PFSK-1 (cell line): ENCODE results near the gene AUTS2.

Source experiments
- FOXP2 ChIP-seq: optimal IDR thresholded peaks from 2 replicates; pipeline ENCODE3; 2011; ENCODE audit warnings: borderline replicate concordance, control low read depth, inconsistent platforms; ENCODE audit not compliant: insufficient read depth; ENCODE audit errors: extremely low read length, extremely low read depth
- POLR2AphosphoS5 ChIP-seq: IDR thresholded peaks from 2 replicates; pipeline ENCODE4 v1.6.1; 2012; ENCODE audit warnings: low read depth, mild to moderate bottlenecking, control low read depth, low read length, moderate library complexity
- SIN3A ChIP-seq: IDR thresholded peaks from 2 replicates; pipeline ENCODE4 v1.6.1; 2012; ENCODE audit warnings: mild to moderate bottlenecking, low read length, moderate library complexity, borderline replicate concordance; ENCODE audit not compliant: insufficient read depth
- TAF1 ChIP-seq: IDR thresholded peaks from 2 replicates; pipeline ENCODE4 v1.6.1; 2012; ENCODE audit warnings: low read length, control low read depth, borderline replicate concordance; ENCODE audit not compliant: insufficient read depth
- TF ChIP-seq, protein P1 (sequence below), 2 experiments: IDR thresholded peaks; 2 replicates each; pipeline versions ENCODE4 v1.6.1 to v1.8.0; 2011 to 2012; ENCODE audit warnings: low read depth in 2 of 2, low read length in 2 of 2, control low read depth in 1 of 2, inconsistent platforms in 1 of 2, mild to moderate bottlenecking in 1 of 2, moderate library complexity in 1 of 2; ENCODE audit not compliant: insufficient read depth in 1 of 2

The AUTS2 gene

DNA sequence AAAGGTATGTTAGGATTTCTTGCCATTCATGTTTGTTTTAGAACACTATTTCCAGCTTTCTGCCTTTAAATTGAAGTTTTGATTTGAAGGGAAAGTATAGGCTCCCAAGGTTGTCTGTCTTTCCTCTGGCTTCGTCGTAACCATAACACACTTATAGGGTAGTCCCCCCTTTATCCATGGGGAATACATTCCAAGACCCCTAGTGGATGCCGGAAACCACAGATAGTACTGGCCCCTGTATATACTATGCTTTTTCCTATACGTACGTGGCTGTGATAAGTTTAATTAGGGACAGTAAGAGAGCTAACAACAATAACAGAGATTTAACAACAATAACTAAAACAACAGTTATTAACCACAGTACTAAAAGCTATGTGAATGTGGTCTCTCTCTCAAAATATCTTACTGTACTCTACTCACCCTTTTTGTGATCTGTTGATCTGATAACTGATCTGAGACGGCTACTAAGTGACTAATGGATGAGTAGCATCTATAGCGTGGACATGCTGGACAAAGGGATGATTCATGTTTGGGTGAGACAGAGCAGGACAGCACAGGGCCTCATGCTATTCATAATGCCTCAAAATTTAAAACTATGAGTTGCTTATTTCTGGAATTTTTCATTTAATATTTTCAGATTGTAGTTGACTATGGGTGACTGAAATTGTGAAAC is 273.1 kb downstream of the AUTS2 start:
- TF ChIP-seq FOXP2 (no peak), SIN3A (no peak), POLR2AphosphoS5 (no peak), TAF1 (no peak)
- TF ChIP-seq, protein P1, sequence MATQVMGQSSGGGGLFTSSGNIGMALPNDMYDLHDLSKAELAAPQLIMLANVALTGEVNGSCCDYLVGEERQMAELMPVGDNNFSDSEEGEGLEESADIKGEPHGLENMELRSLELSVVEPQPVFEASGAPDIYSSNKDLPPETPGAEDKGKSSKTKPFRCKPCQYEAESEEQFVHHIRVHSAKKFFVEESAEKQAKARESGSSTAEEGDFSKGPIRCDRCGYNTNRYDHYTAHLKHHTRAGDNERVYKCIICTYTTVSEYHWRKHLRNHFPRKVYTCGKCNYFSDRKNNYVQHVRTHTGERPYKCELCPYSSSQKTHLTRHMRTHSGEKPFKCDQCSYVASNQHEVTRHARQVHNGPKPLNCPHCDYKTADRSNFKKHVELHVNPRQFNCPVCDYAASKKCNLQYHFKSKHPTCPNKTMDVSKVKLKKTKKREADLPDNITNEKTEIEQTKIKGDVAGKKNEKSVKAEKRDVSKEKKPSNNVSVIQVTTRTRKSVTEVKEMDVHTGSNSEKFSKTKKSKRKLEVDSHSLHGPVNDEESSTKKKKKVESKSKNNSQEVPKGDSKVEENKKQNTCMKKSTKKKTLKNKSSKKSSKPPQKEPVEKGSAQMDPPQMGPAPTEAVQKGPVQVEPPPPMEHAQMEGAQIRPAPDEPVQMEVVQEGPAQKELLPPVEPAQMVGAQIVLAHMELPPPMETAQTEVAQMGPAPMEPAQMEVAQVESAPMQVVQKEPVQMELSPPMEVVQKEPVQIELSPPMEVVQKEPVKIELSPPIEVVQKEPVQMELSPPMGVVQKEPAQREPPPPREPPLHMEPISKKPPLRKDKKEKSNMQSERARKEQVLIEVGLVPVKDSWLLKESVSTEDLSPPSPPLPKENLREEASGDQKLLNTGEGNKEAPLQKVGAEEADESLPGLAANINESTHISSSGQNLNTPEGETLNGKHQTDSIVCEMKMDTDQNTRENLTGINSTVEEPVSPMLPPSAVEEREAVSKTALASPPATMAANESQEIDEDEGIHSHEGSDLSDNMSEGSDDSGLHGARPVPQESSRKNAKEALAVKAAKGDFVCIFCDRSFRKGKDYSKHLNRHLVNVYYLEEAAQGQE (IDR thresholded peaks at IDR 0.05; ENCODE audit: insufficient read depth in 1 of 2, low read depth in 2 of 2, low read length in 2 of 2), result no peak

DNA sequence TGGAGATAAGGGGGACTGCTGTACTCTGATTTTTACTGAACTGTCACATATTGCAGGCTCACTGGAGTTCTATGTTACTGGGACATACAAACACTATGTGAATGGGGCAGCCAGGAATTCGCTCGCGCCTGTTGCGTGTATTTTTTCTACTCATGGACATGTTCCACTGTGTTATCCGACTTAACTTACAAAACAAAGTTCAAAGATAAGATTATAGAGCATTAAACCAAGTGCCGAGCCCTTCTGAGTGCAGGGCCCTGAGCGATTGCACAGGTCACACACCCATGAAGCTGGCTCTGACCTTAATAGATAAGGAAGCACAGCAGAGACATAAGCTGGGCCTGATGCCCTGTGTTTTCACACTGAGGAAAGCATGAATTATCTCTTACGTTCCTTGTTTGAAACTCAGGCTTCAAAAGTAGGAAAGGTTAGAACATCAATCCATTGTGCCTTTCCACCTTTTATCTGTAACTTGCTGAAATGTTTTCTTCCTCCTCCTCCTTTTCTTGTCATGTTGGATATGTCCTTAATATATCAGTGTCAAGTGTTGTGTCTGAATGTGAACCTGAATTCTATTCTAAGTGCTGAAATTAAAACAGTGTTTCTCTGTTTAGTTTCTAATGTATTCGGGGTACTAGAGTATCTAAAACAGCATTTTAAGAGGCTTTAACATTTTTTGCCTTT is 273.8 kb downstream of the AUTS2 start:
- no peak for TF ChIP-seq POLR2AphosphoS5
- no peak for TF ChIP-seq SIN3A
- TF ChIP-seq TAF1, result no peak
- TF ChIP-seq, protein P1 (IDR thresholded peaks at IDR 0.05; ENCODE audit: insufficient read depth in 1 of 2, low read depth in 2 of 2, low read length in 2 of 2), result no peak
- no peak for TF ChIP-seq FOXP2

DNA sequence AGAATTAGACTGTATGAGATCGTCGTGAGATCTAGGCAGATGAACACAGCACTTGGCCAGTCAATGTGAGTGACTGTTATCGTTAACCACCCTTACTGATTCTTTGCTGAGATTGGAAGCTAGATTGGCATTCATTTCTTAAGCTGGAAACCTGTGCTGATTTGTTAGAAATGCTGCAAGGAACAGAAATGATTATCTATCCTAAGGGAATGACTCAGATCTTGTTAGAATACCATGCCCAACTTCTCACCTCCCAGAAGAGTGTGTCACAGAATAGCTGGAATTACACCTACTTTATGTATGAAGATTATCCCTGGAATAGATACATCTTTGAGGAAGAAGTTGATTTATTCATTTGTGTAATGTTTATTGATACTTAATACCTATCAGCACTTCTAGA is 275.2 kb downstream of the AUTS2 start:
- TF ChIP-seq POLR2AphosphoS5 (no peak), SIN3A (no peak), FOXP2 (no peak), TAF1 (no peak)
- TF ChIP-seq, protein P1 (IDR thresholded peaks at IDR 0.05; ENCODE audit: insufficient read depth in 1 of 2, low read depth in 2 of 2, low read length in 2 of 2), result no peak

DNA sequence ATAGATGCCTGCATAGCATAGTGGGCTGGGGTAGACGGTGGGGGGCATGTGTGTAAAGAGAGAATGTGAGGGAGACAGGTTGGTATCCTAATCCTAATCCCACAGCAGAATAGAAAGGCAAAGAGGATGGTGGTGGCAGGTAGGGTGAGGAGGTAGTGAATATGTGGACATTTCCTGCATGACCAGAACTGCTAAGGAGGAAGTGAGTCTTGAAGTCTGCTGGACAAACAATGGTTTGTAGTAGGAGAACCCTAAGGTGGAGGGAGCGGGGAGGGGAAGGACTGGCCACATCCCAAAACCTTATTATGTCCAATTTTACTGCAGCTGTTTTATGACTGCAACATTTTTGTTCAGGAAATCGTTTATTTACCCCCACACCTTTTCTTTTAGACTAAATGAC is 279.7 kb downstream of the AUTS2 start:
- TF ChIP-seq POLR2AphosphoS5, result no peak
- TF ChIP-seq TAF1, result no peak
- no peak for TF ChIP-seq SIN3A
- TF ChIP-seq, protein P1 (IDR thresholded peaks at IDR 0.05; ENCODE audit: insufficient read depth in 1 of 2, low read depth in 2 of 2, low read length in 2 of 2), result no peak
- TF ChIP-seq FOXP2, result no peak
